Measurements from ENCODE around the gene ANGEL1.

The ANGEL1 gene

DNA sequence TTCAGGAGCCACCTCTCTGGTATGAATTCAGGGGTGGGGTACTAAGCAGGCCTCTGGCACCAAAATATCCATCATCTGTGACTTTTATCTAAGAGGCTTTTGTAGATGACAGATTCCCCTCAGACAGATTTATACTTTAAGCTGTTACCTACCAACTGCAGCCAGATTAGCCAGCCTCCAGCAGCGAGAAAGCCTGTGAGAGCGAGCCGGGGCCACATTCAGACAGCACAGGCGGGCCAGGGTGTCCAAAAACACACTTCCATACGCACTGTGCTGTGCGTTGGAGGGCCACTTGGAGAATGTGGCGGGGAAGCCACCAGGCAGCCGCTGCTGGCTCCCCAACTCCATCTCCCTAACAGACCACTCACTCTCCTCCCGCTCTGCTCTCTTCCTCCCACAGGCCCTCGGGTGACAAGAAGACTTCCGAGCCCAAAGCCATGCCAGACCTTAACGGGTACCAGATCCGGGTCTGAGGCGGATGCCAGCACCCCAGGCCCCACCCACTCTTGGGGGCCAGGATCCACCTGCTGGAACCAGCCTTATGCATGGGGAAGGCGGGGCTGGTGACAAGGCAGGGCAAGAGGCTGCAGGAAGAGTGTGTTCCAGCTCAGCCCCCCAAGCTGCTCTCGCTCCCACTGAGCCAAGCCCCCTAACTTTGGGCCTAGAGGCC, 34.0 kb downstream of the ANGEL1 start:
- no peak for DNase-seq

DNA sequence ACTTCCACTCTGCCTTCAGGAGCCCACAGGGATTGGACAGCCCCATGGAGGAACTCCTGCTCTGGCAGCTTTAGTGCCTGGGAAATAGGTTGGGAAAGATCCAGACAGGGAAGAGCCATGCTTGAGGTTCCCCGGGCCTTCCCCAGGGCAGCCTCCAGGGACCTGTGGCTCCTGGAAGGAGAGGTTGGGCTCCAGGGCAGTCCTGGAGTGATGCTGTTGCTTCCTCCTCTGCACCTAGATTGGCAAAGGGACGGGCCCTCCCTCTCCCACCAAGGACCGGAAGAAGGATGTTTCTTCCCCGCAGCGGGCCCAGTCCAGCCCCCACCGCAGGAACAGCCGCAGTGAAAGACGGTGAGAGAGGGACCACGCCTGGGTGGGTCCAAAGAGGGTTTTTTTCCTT, 35.0 kb downstream of the ANGEL1 start:
- no peak for DNase-seq

GRCh38 chr14:76776428-76777251, 36.0 kb downstream of the ANGEL1 start:
- no peak for DNase-seq

DNA sequence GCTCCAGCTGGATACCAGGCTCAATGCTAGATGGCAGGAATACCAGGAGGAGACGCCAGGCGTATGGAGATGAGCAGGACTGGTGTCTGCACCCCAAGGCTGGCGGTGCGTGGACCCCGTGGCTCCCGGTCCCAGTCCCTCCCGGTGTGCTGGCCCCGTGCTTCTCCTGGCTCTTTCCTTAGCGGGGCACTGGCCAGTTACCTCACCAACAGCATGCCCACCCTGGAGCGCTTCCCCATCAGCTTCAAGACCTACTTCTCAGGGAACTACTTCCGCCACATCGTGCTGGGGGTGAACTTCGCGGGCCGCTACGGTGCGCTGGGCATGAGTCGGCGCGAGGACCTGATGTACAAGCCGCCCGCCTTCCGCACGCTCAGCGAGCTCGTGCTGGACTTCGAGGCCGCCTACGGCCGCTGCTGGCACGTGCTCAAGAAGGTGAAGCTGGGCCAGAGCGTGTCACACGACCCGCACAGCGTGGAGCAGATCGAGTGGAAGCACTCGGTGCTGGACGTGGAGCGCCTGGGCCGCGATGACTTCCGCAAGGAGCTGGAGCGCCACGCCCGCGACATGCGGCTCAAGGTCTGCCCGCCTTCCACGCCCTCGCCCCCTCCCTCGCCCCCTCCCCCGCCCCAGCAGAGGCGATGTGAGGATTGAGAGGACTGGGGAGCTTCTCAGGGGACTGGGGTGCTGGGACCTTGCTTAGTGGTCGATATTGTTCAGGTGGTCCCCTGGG, 36.8 kb downstream of the ANGEL1 start:
- no peak for DNase-seq

- no peak for DNase-seq
These were observed 37.6 kb downstream of the ANGEL1 start for GRCh38 chr14:76774821-76775694.

DNA sequence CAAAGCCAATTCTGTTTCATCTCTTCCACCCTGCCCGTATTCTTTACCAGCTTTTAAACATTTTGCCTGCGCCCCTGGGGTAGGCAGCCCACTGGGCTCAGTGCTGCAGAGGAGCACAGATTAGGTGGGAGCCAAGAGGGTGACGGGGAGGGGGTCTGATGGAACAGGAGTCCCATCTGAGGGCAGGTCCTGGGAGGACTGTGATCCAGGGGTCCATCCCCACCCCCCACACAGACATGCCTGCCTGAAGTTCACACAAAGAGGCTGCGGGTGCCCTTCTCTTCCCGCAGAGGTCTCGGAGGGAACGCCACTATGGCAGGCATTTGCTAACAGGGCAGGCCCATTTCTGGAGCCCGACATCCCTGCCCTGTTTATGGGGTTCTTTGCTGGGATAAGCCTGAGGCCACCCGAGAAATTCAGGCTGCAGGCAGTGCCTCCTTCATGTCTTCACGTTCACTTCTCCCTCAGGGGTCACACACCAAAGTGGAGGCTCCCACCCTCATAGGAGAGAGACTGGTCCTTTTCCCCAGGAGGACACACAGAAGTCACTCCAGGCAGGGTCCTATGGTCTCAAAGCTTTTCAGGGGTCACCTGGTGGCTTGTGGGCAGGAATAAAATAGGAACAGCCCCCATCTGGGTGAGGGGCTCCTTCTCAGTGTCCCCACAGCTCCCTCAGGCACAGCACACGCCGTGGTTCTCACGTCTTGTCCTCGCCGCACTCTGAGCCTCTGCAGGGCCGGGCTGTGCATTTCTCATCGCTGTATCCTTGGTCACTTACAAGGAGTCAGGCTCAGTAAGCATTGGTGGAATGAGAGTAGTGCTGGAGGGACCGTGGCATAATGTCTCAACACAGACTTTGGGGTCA, 38.5 kb downstream of the ANGEL1 start:
- no peak for DNase-seq

DNA sequence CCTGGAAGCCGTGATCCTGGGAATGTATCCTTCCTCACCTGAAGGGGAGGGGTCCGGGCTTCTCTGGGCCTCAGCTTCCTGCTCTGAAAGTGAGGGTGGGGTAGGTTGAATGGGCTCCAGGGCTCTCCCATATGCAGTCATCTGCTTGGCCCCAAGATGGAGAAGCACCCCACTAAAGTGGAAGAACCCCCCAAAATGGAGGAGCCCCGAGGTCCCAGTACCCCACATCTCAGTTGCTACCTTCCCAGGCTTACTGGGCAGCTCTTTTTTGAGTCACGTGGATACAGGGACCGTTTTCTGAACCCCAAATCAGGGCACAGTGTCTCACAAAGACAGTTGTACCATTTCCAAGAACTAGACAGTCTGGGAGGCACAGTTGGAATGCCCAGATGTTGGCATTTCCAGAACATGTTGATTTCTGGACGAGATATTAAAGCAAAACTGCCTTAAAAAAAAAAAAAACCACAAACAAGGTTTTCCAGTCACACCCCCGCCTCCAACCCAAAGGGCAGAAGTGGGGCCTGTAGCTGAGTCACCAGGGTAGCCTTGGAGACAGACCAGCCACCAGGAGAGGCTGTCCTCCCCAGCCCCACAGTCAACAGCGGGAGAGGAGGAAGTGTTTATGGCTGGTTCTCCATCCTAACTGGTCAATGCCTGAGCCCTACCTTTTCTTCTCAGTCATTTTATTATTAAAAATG, 39.3 kb downstream of the ANGEL1 start:
- DNase-seq, result no peak

DNA sequence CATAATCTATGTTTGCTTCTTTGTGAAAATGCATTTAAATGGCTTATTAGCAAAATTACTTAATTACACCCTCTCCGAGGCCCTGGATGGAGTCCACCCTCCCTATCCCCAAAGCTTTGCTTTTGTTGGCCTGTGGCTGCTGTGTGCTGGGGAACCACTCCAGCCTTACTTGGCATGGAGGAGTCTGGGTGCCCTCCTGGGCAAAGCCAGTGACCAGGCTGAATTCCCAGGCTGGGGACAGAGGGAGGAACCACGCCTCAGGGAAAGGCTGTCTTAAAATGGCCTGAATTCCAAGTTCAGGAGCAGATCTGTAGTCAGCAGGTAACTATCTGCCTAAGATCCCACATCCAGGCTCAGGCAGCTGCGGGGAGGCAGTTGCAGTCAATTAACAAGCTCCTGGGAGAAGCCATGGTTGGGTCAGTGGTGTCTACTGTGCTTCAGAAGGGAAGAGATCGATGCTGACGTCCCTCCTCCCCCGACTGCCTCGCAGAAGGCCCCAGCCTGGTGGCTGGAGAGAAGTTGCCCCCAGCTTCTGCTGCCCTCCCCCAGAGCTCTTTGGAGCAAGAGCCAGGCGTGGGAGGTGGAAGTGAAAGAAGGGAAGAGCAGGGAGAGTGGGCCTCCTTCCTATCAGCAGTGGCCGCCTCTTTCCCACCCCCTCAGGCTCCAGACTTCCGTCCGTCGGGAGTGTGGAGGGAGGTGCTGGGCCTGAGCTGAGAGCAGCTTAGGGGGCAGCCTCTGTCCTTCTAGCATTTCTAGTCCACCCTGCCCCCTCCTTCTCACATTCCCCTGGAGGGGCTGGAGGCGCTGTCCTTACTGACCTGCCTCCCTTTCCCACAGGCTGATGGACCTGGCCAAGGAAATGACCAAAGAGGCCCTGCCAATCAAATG, 40.1 kb downstream of the ANGEL1 start:
- DNase-seq, result peak; percentile 47

- no peak for DNase-seq
These were observed 41.2 kb downstream of the ANGEL1 start for GRCh38 chr14:76771437-76771980.

GRCh38 chr14:76770521-76771436, 41.9 kb downstream of the ANGEL1 start:
- no peak for DNase-seq

GRCh38 chr14:76769636-76770292, 42.9 kb downstream of the ANGEL1 start:
- no peak for DNase-seq

GRCh38 chr14:76768671-76769500, 43.8 kb downstream of the ANGEL1 start:
- no peak for DNase-seq

DNA sequence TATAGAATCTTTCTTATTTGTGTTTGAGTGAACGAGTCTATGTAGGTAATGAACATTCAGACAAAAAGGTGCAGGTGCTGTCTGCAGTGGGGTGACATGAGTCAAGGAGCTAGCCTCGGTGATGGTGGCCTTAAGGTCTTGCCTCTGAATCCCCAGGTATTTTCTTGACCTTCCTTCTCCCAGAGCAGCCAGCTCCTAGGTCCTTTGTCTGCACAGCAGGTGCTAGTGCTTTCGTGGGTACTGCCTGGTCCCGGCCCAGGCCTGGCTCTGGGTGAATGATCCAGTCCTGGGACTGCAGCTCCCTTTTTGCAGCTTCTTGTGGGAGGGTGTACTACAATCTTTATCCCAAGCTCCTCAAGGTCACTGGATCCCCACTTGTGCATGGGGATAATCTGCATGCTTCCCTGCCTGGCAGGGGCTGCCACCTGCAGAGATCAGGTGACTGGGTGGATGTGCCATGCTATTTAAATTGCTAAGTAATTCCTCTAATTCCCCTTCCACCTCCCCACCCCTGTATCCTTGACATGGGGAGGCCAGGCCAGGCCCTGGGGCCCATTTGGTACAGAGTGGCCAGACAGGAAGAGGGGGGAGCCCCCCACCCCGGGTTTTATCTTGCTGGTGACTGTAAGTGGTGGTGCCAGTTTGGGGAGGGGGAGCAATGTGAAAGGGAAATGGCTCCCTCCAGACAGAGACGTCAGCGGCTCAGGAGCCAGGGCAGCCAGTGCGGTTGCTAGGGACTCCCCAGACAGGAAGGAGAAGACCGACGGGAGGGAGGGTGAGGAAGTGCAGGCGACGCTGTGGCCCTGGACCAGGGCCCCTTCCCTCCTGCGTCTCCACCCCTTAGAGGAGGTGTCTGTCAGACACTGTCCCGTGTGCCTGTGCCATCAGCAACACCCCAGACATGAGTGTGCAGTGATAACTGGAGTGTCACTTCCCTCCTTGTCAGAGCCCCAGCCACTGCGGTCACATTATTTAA, 44.7 kb downstream of the ANGEL1 start:
- DNase-seq, result peak; percentile 56

DNA sequence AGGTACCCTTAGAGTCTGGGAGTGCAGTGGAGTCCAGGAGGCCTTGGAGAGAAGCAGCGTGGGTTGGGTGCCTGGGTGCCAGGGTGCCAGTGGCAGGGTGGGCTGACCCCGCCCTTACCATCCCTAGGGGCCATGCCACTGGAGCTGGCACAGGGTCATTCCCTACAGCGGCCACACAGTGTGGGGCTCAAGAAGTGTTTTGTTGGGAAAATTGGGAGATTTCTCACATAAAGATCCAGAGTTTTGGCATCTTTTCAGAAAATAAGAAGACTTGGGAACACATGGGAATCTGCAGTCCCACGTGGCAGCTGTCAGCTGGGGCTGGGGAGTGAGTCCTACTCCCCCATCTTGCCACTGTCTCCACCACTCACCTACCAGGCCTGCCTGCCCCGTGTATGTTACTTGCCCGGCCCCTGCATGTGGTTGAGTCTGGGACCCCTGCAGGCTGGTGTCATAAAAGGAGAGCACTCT, 47.2 kb downstream of the ANGEL1 start:
- DNase-seq, result no peak
